Right lobe of liver (tissue), 4 donors: ENCODE data around the gene PGAM4.

Experiments
- CTCF ChIP-seq, 4 donors: fragments of 200-600 bp in 3 of 4; fragments of 450-650 bp in 1 of 4; IDR thresholded peaks; one replicate each; pipeline versions ENCODE4 v1.5.1 to v1.8.0; 2016 to 2022; ENCODE audit warnings: antibody characterized with exemption in 4 of 4, mild to moderate bottlenecking in 2 of 4
- POLR2A ChIP-seq: fragments of 450-650 bp; IDR thresholded peaks from one replicate; pipeline ENCODE4 v1.6.1; 2017; ENCODE audit warnings: antibody characterized with exemption, mild to moderate bottlenecking
- donor health status: DM: no; HTN: no; CAD: no.
- donor health status: DM: no; HTN: no; CAD: no.
- donor health status: DM: no; HTN: yes; CAD: no.

- TF ChIP-seq CTCF (IDR thresholded peaks at IDR 0.05) = no peak
- no peak for TF ChIP-seq POLR2A
Observed at GRCh38 chrX:77935886-77936285, 33.6 kb downstream of the PGAM4 start.
